NCI-H2081 treated with DMSO at 0.1 percent for 48 hours (cell line): Measurements from ENCODE around the gene ABCA9.
"Not testable (repeated sequence)": the region's sequence is repeated elsewhere in the genome, so short reads cannot be mapped to it uniquely, and the experiment has no call there.

Experiments used
- DNase-seq: peaks from one replicate; lab custom pipeline; 2025; lab: John Stamatoyannopoulos, UW

The ABCA9 gene

GRCh38 chr17:69060822-69061221 lies at the start of gene ABCA9:
TSS of gene ABCA9 (minus strand) at chr17:69060927. CDS start at chr17:69051126, 9,801 bp downstream.
- no peak for DNase-seq

- no peak for DNase-seq
Observed at GRCh38 chr17:69105907-69106730, 45.4 kb upstream of the ABCA9 start.

GRCh38 chr17:69103557-69104233 lies 43.0 kb upstream of the ABCA9 start:
- no peak for DNase-seq

GRCh38 chr17:69098625-69099024 lies 37.9 kb upstream of the ABCA9 start:
- no peak for DNase-seq

GRCh38 chr17:69096541-69096940 lies 35.8 kb upstream of the ABCA9 start:
- DNase-seq = no peak

GRCh38 chr17:69093995-69094394 lies 33.3 kb upstream of the ABCA9 start:
- no peak for DNase-seq

- no peak for DNase-seq
Observed at GRCh38 chr17:69093279-69093789, 32.6 kb upstream of the ABCA9 start.

GRCh38 chr17:69090365-69090764 lies 29.6 kb upstream of the ABCA9 start:
- no peak for DNase-seq

GRCh38 chr17:69088643-69089200 lies 28.0 kb upstream of the ABCA9 start:
- DNase-seq = no peak

GRCh38 chr17:69086641-69087040 lies 25.9 kb upstream of the ABCA9 start:
- DNase-seq = no peak

- no peak for DNase-seq
Observed at GRCh38 chr17:69084911-69085310, 24.2 kb upstream of the ABCA9 start.

- DNase-seq = no peak
Observed at GRCh38 chr17:69082696-69083095, 22.0 kb upstream of the ABCA9 start.

GRCh38 chr17:69078864-69079263 lies 18.1 kb upstream of the ABCA9 start:
- DNase-seq = no peak

GRCh38 chr17:69075823-69076222 lies 15.1 kb upstream of the ABCA9 start:
- no peak for DNase-seq

GRCh38 chr17:69073392-69073791 lies 12.7 kb upstream of the ABCA9 start:
- DNase-seq = not testable (repeated sequence)

GRCh38 chr17:69072803-69073256 lies 12.1 kb upstream of the ABCA9 start:
- DNase-seq = not testable (repeated sequence)

GRCh38 chr17:69071233-69071586 lies 10.5 kb upstream of the ABCA9 start:
- DNase-seq = not testable (repeated sequence)

GRCh38 chr17:69070378-69071232 lies 9.9 kb upstream of the ABCA9 start:
- not testable (repeated sequence) for DNase-seq

GRCh38 chr17:69069226-69069750 lies 8.6 kb upstream of the ABCA9 start:
- no peak for DNase-seq

GRCh38 chr17:69067274-69068047 lies 6.7 kb upstream of the ABCA9 start:
- no peak for DNase-seq

- DNase-seq = no peak
Observed at GRCh38 chr17:69066482-69066881, 5.8 kb upstream of the ABCA9 start.
